Calu3 (cell line): ENCODE results near the gene ADPRHL1. TPM values are rescaled to one million over a fixed set of nuclear protein-coding genes. Genes with fewer than 3 reads are reported as not detected.

Experiments
- BruUV-seq: library from RNA; stranded (reverse); fragments of 400-500 nt; replicated peaks from 2 replicates; lab custom pipeline; 2021; lab: Mats Ljungman, UMichigan
- CTCF ChIA-PET: fragments of 300-600 bp; sonication (Branson Sonifier 250); formaldehyde crosslinking; loops from one replicate; lab custom pipeline; 2022; ENCODE audit warnings: antibody characterized with exemption; lab: Charles Lee
- DNase-seq: peaks from one replicate; pipeline ENCODE4 v3.0.0; 2022
- H3K27ac Mint-ChIP-seq: one replicate; pipeline ENCODE4 v1.8.0; 2022; ENCODE audit warnings: mixed read lengths; ENCODE audit not compliant: unreplicated experiment
- H3K27me3 Mint-ChIP-seq: one replicate; pipeline ENCODE4 v1.8.0; 2022; ENCODE audit warnings: mixed read lengths; ENCODE audit not compliant: unreplicated experiment
- H3K36me3 Mint-ChIP-seq: one replicate; pipeline ENCODE4 v1.8.0; 2022; ENCODE audit warnings: mild to moderate bottlenecking, moderate library complexity, mixed read lengths; ENCODE audit not compliant: insufficient read depth, unreplicated experiment
- H3K4me1 Mint-ChIP-seq: one replicate; pipeline ENCODE4 v1.8.0; 2022; ENCODE audit warnings: mild to moderate bottlenecking, low read depth, mixed read lengths; ENCODE audit not compliant: unreplicated experiment
- H3K4me3 Mint-ChIP-seq: one replicate; pipeline ENCODE4 v1.8.0; 2022; ENCODE audit warnings: mild to moderate bottlenecking, low read depth, moderate library complexity, mixed read lengths; ENCODE audit not compliant: unreplicated experiment
- H3K9me3 Mint-ChIP-seq: one replicate; pipeline ENCODE4 v1.8.0; 2022; ENCODE audit warnings: low read depth, mixed read lengths; ENCODE audit not compliant: unreplicated experiment
- intact Hi-C: fragments of 100-400 bp; cut with micrococcal nuclease; formaldehyde crosslinking; loops from one replicate; pipeline ENCODE4 v1.10.0; 2022; ENCODE audit not compliant: unreplicated experiment
- total RNA-seq: library from RNA; stranded (reverse); gene quantifications from 2 replicates; pipeline ENCODE4 v1.2.3, GENCODE V29; 2022
- TF ChIP-seq, protein P1 (sequence below): fragments of 200-600 bp; IDR thresholded peaks from one replicate; pipeline ENCODE4 v1.8.0; 2022; ENCODE audit warnings: antibody characterized with exemption; ENCODE audit not compliant: unreplicated experiment

The ADPRHL1 gene
- total RNA-seq, 1 experiment from 2014 or later = 2.0 TPM

DNA sequence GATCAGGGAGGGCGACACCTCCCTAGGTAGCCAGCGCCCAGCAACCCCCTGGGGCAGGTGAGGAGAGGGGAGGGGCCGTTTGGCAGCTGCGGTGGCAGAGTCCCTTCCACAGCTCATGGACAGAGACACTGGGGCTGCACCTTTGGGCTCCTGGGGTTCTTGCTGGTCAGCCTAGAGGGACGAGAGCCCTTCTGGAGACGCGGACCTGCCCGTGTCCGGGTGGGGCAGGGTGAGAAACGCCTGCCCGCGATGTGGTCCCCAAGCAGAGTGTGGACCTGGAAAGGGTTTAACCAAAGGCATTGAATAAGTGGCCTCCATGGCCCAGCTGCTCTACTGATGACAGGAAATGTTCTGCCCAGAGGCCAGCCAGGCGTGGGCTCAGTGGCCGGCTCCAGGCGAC, 38.3 kb downstream of the ADPRHL1 start:
- TF ChIP-seq, protein P1, sequence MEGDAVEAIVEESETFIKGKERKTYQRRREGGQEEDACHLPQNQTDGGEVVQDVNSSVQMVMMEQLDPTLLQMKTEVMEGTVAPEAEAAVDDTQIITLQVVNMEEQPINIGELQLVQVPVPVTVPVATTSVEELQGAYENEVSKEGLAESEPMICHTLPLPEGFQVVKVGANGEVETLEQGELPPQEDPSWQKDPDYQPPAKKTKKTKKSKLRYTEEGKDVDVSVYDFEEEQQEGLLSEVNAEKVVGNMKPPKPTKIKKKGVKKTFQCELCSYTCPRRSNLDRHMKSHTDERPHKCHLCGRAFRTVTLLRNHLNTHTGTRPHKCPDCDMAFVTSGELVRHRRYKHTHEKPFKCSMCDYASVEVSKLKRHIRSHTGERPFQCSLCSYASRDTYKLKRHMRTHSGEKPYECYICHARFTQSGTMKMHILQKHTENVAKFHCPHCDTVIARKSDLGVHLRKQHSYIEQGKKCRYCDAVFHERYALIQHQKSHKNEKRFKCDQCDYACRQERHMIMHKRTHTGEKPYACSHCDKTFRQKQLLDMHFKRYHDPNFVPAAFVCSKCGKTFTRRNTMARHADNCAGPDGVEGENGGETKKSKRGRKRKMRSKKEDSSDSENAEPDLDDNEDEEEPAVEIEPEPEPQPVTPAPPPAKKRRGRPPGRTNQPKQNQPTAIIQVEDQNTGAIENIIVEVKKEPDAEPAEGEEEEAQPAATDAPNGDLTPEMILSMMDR = no peak
- H3K27me3 Mint-ChIP-seq = peaks cover 13% of the 10 kb centered on the region
- no TSS peak for BruUV-seq

DNA sequence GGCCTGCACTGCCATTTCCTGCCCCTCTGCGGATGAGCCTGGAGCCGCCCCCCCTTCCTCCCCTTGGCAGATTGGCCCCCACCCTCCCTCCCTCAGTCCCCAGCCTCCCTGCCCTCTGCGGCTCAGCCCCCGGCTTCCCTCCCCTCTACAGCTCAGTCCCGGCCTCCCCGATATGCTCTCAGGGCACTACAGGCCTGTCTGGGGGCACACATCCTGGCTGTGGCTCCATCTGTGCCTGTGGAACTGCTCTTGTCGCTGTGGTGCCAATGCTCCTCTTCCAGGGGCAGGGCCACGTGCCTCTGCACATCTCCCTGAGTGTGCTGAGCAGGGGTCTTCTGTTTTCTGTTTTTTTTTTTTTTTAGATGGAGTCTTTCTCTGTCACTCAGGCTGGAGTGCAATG, 39.0 kb downstream of the ADPRHL1 start:
- intact Hi-C loops = no loop called here
- DNase-seq = no peak
- BruUV-seq = no TSS peak
- Mint-ChIP-seq H3K4me1 (peaks cover 12% of the 10 kb centered on the region), H3K9me3 (no peaks in the 10 kb centered on the region), H3K4me3 (no peak overlapping the region), H3K36me3 (peaks cover 5% of the 10 kb centered on the region), H3K27me3 (peaks cover 13% of the 10 kb centered on the region), H3K27ac (no peak overlapping the region)
- CTCF ChIA-PET = no interaction called here
- TF ChIP-seq, protein P1 = no peak

More for the DNA sequence above, 38.3 kb downstream of the ADPRHL1 start:
- CTCF ChIA-PET = no interaction called here
- Mint-ChIP-seq H3K36me3 (peaks cover 5% of the 10 kb centered on the region), H3K9me3 (no peaks in the 10 kb centered on the region), H3K4me3 (no peak overlapping the region), H3K27ac (no peak overlapping the region), H3K4me1 (peaks cover 12% of the 10 kb centered on the region)
- DNase-seq = no peak
- intact Hi-C loops = no loop called here

DNA sequence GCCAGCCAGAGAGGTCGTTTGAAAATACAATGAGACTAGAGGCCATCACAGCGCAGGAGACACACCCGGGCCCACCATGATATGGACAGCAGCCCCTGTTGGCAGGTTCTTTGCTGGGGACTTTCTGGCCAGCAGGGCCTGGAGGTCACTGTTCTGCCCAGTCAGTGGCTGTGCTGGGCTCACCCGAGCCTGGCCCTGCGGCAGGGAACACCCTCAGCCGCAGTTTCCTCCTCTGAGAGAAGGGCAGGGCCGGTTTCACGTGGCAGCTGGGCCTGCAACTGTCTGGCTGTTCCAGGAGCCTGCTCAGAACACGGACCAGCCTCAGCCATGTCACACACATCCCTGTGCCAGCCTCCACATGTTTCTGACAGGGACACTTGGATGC, 39.4 kb downstream of the ADPRHL1 start:
- no TSS peak for BruUV-seq
- H3K27me3 Mint-ChIP-seq = peaks cover 13% of the 10 kb centered on the region
- TF ChIP-seq, protein P1 = no peak
- no peak overlapping the region for H3K4me3 Mint-ChIP-seq
- peaks cover 12% of the 10 kb centered on the region for H3K4me1 Mint-ChIP-seq
- no peak for DNase-seq
- H3K36me3 Mint-ChIP-seq = peaks cover 5% of the 10 kb centered on the region
- no peak overlapping the region for H3K27ac Mint-ChIP-seq
- H3K9me3 Mint-ChIP-seq = no peaks in the 10 kb centered on the region
- intact Hi-C loops = no loop called here
- CTCF ChIA-PET = no interaction called here

DNA sequence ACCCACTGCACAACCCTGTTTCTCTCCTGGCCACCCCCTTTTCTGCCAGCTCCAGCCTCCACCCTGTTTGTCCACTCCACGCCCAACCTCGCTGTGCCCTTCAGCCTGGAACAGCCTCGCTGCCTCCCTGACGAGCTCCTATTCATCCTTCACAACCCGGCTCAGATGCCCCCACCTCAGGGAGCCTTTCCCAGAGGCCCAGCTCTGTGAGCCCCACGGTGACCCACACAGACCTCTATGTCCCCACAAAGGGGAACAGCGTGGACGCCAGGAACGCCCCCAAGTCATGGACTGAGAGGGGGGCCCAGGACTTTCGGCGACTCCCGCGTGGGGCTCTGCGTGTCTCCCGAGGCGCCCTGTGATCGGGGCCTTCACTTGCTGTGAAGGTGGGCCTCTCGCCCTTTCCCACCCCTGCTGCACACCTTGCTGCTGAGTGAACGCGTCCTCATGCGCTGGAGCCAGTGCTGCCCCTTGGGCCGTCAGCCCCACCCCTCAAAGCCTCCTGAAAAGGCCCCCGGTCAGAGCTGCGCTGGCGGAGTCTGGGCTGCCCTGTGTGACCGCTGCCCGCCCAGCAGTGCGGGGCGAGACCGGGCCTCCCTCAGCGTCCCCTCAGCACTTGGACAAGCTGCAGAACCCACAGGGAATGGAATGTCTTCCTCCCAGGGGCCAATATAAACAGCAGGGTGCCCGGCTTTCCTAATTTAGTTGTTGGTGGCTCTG, 40.0 kb downstream of the ADPRHL1 start:
- Mint-ChIP-seq H3K4me3 (no peak overlapping the region), H3K27me3 (peaks cover 13% of the 10 kb centered on the region), H3K4me1 (peaks cover 12% of the 10 kb centered on the region), H3K9me3 (no peaks in the 10 kb centered on the region), H3K36me3 (peaks cover 5% of the 10 kb centered on the region), H3K27ac (no peak overlapping the region)
- DNase-seq = no peak
- intact Hi-C loops = no loop called here
- TF ChIP-seq, protein P1 = no peak
- CTCF ChIA-PET = no interaction called here
- BruUV-seq = no TSS peak
